IPS DF 4.7 (cell line): ENCODE results near the gene GPRIN3.

Experiments used
- DNase-seq: peaks from one replicate; pipeline ENCODE4 v3.0.0-alpha.2; 2013; ENCODE audit warnings: low spot score; ENCODE audit errors: extremely low read depth

Gene GPRIN3

DNA sequence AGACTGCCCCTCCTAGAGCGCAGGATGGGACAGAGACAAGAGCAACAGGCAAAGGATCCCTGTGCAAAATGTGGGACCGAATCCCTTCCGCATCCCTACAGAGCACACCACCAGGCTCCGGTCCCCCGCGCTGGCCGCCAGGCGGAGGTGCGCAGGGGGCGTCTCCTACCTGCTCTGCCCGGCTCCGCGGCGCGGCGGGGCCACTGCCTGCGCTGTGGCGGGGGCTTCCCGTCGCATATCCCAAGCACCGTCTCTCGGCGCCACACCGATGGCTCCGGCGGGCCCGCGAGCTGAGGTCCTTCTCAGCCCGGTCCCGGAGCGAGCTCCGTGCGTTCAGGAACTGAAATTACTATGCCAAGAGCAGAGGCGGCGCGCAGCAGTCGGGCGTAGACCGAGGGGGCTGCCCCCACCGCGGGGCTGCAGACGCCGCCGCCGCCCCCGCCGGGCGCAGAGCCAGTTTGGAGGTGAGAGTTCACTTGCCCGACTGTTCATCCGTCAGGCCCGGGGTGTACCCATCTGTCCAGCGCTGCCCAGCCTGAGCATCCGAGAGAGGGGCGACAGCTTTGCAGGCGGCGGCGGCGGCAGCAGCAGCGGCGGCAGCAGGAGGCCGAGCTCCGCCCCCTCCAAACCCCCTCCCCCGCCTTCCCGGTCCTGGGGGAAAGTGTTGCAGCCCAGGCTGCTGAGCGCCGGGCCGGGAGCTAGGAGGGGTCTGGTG lies at the start of gene GPRIN3:
Gene GPRIN3 (minus strand): TSS at position 355 of the 715 bp plus-strand sequence. CDS start 57,690 bp downstream, outside the sequence.
- no peak for DNase-seq

DNA sequence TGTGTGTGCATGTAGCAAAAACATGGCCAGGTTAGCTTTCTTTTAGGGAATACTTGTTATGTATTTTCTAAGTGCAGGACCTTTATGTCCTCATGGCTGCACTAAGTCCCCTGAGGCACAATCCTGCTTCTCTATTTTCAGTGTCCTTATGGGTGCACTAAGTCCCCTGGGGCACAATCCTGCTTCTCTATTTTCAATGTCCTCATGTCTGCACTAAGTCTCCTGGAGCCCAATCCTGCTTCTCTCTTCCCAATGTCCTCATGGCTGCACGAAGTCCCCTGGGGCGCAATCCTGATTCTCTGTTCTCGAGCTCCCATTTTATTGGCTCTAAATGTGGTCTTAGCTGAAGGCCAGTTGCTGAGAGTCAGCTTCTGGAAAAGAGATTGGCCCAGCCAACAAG lies 49.7 kb upstream of the GPRIN3 start:
- DNase-seq = no peak

DNA sequence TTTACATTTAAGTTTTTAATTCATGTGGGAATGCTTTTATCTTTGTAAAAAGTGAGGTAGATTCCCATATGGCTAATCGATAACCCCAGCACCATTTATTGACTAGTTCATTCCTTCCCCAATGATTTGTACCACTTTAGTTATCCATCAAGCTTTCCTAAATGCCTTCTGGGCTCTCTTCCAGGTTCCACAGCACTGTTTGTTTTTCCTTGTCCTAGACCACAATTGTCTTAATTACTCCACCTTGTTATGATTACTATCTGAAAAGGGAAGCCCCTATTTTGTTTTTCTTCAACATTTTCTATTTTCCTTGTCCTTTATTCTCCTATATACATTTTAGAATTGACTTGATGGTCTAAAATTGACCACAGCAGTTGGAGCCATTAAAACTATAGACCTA lies 48.5 kb upstream of the GPRIN3 start:
- no peak for DNase-seq

DNA sequence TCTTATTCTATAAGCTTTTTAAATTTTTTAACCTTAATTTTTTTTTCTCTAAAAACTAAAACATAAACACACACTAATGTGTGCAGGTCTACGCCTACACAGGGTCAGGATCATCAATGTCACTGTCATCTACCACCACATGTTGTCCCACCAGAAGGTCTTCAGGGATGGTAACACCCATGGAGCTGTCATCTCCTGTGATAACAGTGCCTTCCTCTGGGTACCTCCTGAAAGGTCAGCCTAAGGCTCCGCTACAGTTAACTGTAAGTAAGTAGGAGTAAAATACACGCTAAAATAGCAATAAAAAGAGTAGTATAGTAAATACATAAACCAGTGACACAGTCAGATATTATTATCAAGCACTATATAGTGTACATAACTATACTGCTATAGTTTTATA lies 45.9 kb upstream of the GPRIN3 start:
- DNase-seq = no peak

DNA sequence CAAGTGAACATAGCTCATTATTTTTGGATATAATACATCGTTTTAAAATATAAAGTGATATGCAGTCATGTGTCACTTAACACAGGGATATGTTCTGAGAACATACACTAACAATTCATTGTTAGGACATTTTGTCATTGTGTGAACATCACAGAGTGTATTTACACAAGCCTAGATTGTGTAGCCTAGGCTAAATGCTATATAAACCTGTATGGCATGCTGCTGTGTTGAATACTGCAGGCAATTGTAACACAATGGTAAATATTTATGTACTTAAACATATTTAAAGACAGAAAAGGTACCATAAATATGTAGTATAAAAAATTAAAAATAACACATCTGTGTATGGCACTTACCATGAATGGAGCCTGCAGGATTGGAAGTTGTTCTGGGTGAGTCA lies 44.9 kb upstream of the GPRIN3 start:
- DNase-seq = no peak

DNA sequence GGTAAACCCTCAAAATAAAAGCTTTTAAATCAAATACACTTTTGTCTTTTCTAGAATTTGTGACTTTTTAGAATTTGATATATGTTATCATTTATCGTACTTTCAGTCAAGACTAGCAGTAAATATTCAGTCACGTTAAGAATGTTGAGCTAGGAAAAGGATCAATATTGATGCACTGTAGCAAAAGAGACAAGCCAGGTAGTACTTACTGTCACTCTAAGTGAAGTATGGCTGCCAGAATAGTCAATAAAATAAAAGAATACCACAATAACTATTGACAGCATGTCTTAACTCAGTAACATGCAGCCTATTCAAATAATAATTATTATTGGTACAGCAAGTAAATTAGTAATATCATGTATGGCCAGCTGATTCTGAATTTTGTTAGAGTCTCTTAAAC lies 43.6 kb upstream of the GPRIN3 start:
- DNase-seq = no peak

DNA sequence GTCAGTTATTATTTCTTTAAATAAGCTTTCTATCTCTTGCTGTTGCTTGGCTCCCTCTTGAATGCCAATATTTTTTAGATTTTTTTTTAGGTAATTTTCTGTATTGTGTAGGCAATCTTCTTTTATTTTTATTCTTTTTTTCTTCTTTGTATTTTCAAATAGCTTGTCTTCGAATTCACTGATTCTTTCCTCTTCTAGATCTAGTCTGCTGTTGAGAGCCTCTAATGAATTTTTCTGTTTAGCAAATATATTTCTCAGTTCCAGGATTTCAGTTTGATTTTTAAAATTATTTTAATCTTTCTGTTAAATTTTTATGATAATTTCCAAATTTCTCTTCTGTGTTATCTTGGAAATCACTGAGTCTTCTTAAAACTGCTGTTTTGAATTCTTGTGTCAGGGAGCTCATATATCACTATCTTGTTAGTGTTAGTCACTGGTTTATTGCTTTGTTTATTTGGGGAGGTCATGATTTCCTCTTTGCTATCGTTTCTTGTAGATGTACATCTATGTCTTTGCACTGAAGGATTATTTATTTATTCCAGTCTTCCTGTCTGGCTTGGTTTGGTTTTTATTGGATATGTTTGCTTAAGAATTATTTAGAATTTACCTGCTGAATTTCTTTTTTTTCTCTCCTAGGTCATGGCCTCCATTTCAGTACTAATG lies 39.9 kb upstream of the GPRIN3 start:
- no peak for DNase-seq

DNA sequence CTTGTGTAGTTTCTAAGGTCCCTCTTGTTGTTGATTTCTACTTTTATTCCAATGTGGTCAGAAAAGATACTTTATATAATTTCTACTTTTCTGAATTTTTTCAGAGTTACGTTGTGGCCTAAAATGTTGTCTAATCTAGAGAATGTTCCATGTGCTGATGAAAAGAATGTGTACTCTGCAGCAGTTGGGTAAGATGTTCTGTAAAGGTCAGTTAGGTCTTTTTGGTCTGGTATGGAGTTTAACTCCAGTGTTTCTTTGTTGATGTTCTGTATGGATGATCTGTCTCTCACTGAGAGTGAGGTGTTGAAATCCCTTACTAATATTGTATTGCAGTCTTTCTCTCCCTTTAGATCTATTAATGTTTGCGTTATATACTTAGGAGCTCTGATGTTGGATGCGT lies 37.0 kb upstream of the GPRIN3 start:
- DNase-seq = no peak

DNA sequence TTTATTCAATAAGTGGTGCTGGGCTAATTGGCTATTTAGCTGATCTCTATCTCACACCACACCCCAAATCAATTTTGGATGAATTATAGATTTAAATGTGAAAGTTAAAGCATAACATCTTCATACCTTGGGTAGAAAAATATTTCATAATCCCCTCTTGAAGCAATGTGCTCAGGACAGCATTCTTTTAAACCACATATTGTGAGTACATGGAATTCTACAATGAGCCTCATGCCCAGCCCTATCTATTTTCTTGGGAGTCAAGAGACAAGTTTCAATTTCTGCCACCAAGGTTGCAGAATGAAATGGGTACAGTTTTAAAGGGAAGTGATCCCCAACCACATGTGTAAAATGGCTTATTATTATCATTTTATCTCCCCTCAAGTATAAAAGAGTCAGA lies 30.6 kb upstream of the GPRIN3 start:
- no peak for DNase-seq

DNA sequence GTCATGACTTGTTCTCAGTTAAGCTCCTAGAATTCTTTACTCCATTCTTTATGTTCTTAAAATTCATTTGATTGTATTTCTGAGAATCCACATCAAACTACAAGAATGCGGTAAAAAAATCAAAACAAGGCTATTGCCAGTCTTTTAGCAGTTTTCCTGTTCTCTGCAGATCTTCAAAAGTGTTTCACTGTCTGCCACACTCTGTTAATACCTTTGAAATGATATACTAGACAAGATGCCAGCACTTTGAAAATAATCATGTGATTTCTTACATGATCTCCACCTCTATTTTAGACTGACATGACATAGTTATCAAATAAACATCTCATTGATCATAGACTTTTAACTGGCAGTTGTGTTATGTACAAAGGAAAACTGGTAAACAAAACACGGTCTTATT lies 30.1 kb upstream of the GPRIN3 start:
- no peak for DNase-seq

DNA sequence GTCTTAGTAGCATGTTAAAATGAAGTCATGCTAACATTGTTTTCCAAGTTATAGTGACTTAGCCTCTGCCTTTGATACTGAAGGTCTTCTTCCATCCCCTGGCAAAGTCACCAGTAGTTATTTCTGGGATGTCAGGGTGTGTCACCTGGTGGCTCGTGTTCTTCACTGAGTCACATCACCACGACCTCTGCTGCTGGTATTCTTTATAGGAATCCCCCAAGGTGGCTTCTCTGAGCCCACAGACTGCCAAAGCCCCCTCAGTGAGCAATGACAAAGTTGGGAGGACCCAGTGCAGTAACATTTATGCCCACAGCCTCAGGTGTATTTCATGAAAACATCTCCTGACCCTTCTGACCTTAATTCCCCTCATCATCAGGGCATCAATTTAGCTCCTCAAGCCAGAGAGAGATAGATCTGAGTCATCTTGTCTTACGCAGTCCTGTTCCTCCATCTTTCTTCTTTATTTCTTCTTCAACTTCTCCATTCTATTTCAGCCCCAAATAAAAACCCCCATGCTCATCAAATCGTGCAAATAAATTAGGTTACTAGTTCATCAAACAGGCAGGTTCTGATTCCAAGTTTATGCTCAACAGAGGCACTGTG lies 29.3 kb upstream of the GPRIN3 start:
- no peak for DNase-seq

DNA sequence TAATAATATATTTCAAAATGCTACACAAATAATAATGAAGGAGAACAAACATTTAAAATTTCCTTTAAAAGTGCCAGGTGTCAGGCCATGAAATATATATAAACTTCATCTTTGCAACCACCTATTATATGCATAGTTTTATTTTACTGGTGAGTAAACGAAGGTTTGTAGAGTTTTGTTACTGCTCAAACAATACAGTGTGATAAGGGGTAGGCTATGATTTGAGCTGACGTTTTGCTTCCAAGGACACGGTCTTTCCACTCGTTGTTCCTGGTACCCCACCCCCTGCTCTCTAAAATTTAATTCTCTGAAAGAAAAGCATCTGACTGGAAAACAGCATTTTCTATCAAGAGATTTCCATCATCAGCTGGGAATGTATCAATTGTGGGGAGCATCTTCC lies 27.2 kb upstream of the GPRIN3 start:
- DNase-seq = no peak

DNA sequence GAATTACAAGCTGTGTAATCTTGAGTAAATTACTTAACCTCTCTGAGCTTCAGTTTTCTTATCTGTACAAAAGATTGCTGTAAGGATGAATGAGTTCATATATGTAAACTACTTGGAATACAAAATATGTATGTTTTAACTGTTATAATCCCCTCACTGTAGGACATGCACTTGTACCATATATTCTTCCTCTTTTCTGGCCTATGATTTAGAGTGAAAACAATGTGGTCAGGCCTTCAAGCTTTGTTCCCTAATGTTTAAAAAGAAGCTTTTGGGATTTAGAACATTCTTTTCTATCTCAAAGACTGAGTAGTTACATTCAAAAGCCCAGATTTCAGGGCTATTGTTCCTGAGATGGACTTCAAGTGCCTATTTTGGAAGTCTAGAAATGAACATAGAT lies 26.7 kb upstream of the GPRIN3 start:
- no peak for DNase-seq

DNA sequence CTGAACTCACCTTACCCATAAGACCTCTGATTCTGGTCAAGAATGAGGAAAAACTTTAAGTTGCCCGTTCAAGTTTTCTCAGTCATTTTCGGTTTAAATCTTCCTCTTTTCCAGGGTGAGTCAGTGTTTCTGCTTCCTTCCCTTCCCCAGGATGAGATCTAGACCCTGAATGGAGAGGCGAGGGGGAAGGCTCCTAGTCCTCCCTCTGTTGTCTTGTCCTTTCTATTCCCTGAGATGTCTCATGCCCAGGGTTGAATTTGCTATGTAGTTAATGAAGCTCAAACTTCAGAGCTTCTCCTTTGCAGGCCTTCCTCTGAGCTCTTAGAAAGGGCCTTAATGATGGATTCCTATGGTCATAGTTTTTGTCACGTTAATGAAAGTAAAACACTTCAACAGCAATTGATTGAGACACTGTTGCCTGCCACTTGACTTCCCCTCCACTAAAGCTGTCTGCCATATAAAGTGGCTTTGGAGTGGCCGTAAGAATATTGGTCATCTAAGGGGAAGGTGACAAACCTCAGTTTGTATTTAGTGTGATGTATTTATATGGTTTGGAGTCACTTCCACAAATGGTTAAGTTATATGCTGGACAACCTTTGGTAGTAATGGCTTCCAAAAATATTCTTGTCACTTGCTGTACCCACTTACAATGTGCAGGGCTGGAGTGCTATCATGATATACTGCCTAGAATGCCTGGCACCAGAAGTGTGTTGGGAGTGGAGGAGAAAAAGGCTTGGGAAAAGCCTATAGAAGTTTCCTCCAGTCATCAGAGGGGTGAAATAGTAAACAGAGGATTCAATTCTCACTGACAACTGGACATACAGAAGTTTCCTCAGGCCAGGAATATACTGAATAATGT lies 24.3 kb upstream of the GPRIN3 start:
- DNase-seq = no peak

DNA sequence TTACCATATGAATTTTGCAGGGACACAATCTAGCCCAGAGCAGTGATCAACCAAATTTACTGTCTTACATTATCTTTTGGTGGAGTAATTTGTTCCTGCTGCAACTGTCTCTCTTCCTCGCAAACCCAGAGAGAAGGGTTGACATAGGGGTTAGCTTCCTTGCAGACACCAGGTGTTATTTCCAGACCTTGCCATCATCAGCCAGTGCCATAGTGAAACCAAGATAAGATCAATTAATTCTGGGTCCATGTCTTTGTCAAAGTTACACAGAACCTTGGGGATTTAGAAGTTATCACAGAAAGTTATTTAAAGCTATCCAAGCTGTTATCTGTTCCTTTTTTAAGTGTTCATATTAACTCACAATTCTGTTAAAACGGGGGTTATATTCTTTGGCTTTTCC lies 23.6 kb upstream of the GPRIN3 start:
- DNase-seq = no peak

DNA sequence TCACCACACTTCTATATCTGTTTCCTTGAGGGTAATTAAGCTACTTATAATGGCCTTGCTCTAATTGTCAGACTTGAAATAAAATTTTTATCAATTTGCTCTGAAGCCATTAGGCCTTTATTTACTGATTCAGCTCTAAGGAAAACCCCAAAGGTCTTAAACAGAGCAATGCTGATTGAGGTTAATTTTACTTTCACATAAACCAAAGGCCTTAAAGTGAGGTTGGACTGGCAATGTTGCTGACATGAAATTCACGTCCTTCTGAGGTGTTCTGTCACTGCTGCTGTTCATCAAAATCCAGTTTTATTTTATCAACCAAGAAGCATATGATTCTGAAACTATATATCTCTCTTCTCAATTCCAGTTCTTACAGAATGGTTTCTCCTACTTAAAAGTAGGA lies 21.7 kb upstream of the GPRIN3 start:
- DNase-seq = no peak

DNA sequence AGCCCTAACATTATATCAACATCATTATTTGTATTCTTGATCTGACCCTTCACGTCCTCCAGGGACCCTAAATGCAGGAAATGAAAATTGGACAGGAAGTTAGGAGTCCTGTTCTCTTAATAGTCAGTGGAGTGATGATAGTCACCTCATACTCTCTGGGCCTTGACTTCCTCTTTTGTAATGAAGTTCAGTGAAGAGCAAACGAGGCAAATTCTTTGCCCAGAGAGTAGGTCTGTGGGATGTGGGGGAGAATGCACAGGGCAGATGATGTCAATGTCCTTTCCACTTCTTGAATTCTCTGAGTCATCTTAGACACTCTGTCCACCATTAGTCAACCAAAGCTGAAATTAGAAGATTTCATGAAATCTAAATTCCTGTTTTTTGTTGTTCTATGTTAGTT lies 17.1 kb upstream of the GPRIN3 start:
- DNase-seq = no peak

DNA sequence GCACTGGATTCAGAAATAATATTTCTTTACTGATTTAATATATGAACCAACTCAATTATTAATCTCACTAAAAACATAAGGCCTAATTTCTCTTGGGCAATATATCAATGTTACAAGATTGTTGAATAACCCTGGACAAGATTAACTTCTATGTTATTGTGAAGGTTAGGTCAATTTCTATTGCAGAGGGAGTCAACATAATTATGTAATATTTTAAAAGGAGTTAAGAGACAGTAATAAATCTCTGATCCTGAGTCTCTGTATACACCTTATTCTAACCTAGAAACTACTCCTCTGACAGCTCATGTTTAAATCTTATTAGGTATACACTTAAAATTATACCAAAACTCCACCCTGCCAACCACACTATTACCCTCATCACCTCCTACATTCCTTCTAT lies 15.1 kb upstream of the GPRIN3 start:
- no peak for DNase-seq

DNA sequence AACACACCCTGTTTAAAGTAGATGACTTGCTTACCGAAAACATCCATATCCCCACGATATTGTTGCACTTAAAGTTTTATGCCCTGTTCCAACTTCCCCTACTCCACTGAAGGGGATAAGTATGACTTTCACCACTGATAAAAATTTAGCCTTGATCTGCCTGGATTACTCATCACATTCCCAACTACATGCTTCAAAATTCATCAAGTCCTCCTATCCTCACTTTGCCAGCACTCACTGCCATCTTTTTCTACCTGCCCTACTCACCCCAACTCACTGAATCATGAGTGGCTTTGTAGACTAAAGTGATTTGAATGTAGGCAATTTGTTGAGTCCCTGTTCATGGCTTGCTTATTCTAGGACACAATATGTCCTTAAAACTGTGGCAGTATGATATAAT lies 12.2 kb upstream of the GPRIN3 start:
- no peak for DNase-seq

DNA sequence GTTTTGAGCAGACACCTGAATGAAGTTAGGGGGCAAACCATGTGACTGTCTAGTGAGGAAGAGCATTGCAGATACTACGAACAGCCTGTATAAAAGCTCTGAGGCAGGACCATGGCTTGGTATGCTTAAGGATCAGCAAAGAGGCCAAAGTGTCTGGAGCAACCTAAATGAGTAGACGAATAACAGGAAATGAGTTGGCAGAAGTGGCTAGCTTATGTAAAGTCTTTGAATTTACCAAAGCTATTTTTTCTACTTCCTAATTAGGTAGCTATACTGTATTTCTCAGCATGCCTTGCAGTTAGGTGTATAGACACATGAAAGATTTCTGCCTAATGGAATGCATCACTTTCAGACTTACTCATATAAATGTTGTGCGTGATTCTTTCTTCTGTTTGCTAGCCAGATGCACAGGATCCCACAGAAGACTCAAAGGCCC lies 9.3 kb upstream of the GPRIN3 start:
- DNase-seq = no peak

DNA sequence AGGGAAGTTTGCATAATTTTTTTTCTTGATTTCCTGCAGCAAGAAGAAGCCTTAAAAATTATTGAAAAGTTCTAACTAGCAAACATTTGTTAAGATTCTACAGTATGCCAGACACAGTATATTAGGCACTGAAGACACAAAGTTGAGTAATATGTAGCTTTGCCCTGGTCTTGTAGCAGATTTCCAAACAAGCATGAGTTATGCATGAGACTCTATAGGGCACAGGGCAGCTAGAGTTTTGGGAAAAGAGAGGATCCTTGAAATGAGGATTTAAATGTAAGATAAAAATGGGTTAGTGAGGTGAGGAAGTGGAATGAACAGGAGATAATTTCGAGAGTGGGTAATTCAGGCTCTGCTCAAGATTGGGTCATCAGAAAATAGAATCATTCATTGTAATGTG lies 8.6 kb upstream of the GPRIN3 start:
- DNase-seq = no peak

DNA sequence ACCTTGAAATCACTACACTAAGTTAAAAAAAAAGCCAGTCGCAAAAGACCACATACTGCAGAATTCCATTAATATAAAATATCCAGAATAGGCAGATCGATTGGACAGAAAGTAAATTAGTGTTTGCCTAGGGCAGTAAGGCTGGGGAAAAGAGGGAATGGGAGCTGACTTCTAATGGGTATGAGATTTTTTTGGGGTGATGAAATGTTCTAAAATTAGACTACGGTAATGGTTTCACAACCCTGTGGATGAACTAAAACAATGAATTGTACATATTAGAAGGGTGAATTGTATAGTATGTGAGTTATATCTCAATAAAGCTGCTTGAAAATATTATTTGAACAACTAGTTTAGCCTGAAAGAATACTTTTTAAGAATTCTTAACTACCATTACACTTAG lies 6.7 kb upstream of the GPRIN3 start:
- DNase-seq = no peak
